Stimulated activated CD8-positive, alpha-beta memory T cell treated with anti-CD3 and anti-CD28 coated beads, Interleukin-4, amount 100 ng/mL, for 4 hours (primary cell): ENCODE results near the gene SPHK2.

Experiments
- DNase-seq, 2 donors: peaks; one replicate each; pipeline ENCODE4 v3.0.0-alpha.2; 2020; ENCODE audit warnings: low read depth in 2 of 2, low spot score in 1 of 2

Gene SPHK2

DNA sequence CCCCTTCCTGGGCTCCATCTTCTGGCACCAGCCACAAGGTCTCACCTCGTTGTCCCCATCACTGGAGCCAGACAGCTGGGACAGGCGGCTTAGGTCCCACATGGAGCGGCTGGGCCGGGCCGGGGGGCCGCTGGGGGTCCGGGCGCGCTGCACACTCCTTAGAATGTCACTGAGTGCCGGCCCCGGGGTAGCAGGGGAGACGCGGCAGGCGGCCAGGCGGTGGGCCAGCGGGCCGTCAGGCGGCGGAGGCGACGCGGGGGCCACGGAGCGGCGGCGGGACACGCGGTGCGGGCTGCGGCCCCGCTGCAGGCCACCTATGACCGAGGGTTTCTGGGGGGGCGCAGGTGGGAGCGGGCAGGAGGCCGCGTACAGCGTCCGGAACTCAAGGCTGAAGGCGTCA lies 15.9 kb upstream of the SPHK2 start:
- no peak for DNase-seq

DNA sequence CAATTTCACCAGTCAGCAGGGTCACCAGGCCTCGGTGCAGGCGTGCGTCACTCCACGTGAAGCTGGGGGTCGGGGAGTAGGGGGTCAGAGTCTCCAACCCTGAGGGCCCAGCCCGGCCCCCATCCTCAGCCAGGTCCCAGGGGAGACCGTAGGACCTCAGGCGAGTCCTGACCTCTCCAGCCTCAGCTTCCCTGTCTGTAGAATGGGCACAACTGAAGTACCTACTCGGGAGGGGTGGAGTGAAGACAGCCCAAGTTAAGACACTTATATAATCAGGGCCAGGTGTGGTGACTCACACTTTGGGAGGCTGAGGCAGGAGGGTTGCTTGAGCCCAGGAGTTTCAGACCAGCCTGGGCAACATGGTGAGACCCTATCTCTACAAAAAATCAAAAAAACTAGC lies 15.5 kb upstream of the SPHK2 start:
- DNase-seq: no peak

DNA sequence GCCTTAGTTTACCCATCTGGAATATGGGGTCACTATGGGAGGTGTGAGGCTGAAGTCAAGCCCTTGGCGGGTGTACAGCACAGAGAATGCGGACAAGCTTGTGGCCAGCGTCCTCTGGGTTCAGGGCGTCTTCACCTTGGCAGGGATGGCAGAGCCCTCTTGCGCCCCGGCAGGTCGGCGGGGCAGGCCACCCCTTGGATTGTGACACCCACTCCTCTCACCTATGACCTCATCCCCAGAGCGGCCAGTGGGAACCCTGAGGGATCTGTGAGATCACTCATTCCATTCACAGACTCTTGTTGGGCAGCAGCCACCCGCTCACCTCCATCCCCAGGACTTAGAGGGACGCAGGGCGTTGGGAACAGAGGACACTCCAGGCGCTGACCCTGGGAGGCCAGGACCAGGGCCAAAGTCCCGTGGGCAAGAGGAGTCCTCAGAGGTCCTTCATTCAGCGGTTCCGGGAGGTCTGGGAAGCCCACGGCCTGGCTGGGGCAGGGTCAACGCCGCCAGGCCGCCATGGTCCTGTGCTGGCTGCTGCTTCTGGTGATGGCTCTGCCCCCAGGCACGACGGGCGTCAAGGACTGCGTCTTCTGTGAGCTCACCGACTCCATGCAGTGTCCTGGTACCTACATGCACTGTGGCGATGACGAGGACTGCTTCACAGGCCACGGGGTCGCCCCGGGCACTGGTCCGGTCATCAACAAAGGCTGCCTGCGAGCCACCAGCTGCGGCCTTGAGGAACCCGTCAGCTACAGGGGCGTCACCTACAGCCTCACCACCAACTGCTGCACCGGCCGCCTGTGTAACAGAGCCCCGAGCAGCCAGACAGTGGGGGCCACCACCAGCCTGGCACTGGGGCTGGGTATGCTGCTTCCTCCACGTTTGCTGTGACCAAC lies 12.6 kb upstream of the SPHK2 start, which contains the start of gene SPACA4:
Gene SPACA4, plus strand, starts transcription at position 280 of the 896 bp plus-strand sequence. Its CDS starts 237 bp downstream, at position 517.
- no peak for DNase-seq

DNA sequence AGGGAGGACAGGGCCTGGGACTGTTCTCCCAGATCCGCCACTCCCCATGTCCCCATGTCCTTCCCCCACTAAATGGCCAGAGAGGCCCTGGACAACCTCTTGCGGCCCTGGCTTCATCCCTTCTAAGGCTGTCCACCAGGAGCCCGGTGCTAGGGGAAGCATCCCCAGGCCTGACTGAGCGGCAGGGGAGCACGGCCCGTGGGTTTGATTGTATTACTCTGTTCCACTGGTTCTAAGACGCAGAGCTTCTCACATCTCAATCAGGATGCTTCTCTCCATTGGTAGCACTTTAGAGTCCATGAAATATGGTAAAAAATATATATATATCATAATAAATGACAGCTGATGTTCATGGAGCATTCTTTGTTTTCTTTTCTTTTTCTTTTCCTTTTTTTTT lies 11.9 kb upstream of the SPHK2 start:
- no peak for DNase-seq

DNA sequence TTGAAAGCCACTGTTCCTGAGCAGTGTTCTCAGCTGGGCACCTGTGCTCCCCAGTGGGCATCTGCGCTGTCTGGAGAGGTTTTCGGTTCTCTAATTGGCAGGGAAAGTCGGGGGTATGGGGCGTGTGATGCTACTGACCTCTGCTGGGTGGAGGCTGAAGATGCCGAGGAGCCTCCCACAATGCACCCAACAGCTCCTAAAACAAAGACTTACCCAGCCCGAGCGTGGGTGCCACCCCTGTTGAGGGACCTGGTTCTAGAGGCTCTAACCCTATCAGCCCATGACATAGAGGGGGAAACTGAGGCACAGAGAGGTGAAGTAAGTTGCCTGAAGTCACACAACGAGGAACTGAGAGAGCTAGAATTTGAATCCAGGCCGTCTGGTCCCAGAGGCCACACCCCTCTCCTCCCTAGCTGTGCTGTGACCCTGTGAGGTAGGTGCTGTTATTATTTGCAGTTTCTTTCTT lies 10.5 kb upstream of the SPHK2 start:
- no peak for DNase-seq

DNA sequence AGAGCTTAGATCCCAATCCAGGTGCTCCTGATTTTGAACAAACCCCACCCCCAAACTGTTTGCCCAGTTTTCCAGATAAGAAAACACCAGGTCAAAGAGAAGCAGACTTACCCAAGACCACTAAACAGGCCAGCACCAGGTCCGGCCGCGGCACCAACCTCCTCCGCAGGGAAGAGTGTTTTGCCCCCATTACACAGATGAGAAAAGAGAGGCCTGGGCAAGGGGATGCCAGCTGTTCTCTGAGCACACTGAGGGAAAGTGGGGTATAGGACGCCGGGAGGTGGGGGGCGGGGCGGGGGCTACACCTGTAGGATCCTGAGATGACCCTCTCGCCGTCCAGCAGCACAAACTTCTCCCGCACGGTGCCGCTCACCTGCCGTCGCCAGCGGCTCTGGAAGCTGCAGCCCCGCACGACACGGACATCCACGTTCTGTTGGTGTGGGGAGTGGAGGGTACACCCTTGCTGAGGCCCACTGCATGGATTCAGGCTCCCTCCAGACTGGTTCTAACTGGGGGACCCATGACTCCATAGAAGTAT lies 9.7 kb upstream of the SPHK2 start:
- no peak for DNase-seq

DNA sequence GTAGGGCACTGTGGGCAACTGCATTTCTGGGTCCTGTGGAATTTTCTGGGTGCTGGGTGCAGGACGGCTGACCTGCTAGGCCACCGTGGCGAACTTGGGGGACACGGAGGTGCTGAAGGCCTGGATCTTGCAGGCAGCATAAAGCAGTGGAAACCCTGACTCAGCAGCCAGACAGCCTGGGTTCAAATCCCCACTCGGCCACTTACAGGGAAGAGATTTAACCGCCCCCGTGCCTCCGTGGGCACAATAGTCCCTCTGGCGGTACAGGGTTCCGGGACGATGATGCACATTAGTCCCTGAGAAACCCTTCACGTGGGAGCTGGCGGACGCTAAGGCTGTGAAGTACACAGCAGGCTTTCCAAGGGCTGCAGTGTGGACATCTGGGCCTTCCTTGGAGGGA lies 7.4 kb upstream of the SPHK2 start:
- DNase-seq: no peak

DNA sequence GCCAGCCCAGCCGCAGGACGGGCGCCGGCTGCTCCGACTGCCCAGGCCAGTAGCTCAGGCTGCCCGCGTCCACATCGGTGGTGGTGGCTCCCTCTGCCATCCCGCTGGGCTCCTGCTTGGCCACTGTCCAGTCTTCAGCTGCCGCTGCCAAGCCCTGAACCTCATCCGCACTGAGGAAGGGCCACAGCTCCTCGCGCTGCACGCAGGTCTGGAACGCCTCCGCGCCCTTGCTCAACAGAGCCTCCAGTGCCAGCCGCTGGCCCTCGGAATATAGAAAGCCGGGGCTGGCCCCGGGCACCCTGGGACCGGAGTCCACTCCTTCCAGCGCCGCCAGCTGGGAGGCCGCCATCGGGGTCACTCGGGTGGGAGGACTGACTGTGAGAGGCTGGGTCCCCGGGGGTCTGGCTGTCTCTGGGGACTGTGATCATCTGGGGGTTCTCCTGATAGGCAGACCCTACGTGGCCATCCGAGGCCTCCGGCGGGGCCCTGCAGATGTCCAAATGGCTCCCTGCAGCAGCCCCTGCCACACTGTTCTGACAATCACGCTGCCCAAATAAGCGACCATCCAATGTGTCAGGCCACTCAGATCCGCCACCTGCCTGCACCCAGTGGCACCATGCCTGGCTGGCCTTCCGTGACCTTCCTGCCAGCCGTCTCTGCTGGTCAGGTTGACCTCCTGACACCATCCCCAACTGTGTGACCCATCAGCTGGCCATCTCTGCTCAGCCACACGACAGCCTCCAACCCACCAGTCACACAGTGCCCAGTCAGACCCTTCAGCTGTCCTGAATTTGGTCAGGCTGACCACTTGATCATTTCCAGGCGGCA lies 6.1 kb upstream of the SPHK2 start:
- DNase-seq: no peak

DNA sequence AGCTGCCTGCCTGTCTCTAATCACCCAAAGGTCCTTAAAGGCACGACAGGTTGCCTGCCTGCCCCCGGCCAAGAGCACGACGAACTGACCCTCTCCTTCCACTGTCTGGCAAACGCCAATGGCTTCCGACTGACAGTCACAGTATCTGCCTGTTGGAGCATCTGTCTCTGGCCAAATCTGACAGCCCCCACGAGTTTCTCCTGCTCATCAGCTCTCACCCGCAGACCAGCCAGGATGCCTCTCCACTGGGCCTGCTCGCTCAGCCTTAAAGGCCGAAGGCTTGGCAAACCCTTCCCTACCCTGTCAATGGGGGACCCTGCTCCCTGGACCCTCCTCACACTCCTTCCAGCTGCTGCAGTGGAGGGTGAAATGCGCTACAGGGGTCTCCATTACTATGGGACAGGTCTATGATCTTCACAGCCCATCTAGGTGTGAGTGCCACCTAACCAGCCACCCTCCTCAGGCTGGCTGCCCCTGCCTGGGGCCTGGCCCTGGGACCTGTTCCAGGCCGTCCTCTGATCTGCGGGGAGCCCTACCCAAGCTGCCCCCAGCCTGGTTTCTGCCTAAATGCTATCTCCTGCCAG lies 5.4 kb upstream of the SPHK2 start:
- DNase-seq: no peak

DNA sequence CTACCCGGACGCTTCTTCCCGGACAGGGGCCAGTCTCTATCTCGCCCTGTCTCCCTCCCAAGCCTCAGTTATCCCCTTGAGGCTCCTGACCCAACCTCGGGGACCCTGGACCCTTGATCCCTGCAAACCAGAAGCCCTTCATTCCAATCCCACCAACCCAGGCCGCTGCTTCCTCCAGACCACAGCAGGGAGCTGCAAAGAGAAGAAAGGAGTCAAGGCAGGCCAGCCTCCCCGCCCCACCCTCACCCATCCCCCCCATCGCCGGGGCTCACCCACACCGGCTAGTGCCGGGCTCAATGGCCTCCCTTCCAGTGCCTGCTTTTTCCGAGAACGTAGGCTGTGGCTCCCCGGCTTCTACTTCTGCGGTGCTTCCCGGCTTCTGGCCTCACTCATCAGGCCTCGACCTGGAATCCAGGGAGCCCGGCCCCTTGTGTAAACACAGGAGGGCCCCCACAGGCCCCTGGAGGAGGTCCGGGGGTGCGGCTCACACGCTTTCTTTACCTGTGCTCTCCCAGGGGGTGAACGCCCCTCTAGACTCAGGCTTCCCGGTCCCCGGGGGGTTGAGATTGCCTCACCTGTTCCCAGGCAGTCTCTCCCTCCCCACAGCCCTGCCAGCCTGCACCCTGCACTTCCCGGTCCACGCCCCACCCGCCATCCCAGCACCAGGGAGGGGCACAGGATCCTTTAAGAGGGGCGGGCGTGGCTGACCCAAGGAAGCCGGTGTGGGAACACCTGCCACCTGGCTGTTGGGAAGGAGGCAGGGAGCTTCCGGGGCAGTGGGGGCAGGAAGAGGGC lies 4.7 kb upstream of the SPHK2 start, which contains the start of gene FAM83E:
Gene FAM83E, minus strand, starts transcription at position 641 of the 795 bp plus-strand sequence. CDS start 1,704 bp downstream, outside the sequence.
- DNase-seq: no peak

DNA sequence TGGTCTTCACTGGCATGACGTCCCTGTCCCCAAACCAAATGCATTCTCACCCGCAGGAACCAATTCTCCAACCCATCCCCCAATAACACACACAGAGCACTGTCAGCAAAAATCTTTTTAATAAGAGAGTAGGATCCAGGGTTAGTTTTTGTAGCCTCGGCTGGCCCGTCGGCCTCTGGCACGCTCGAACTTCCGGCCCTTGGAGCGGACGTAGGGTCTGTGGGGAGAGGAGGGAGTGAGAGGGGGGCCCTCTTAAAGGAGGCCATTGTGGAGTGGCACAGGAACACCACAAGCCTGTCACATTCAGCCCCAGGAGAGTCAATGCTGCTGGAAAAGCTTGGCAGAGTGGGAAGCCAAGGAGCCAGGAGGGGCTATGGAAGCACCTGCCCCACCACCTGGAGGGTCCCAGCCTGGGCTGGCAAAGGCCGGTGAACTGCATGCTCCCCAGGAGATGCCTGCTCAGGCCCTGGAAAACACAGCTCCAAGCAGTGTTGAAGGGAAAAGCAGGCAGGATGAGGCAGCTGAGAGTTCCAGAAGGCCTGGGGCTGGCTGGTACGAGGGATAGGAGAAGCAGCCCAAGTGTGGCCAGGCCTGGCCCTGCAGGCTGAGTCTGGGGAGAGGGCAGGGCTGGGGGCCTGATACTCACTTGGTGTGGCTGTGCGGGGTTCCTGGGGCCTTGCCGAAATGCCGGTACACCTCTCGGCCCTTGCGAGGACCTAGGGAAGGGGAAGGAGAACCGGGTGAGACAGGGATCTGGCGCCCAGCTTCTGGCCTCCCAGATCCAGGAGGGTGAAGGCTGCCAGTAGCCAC lies 3.9 kb upstream of the SPHK2 start:
- DNase-seq: no peak

DNA sequence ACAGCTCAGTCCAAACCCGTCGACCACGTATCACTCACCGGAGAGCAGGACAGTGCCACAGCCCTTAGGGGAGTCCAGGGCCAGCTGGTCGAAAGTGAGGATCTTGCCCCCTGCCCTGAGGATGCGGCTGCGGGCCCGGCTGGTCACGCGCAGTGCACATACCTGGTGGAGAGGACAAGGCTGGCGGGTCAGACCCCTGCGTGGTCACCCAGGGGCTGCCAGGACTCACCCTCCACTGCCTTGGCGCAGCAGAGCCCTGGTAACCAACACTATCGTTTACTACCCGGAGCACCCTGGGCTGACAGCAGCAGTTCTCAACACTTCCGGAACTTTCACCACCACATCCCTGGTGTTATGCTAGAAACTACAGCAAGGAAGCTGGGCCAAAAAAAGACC lies 3.3 kb upstream of the SPHK2 start:
- no peak for DNase-seq

DNA sequence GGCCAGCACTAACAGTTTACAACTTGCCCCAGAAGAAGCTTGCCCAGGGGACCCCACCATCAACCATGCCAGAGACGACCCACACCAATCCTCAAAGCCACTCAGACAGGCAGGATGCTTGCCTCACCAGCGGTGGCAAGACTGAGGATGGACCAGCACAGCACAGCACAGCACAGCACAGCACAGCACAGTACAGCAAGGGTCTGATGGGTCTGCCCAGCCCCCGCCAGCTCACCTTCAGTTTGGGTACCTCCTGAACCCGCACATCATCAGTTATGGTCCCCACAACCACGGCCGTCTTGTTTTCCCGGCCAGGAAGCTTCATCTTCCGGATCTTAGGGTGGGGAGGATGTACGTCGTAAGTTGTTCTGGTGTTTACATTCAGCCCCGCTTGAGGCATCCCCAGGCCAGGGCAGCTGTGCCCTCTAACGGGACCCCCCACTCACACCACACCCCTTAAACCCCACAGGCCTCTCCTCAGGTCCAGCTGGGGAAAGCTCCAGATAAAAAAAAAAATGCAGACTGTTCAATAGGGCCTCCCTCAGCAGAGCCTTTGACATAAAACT lies 2.7 kb upstream of the SPHK2 start:
- no peak for DNase-seq

DNA sequence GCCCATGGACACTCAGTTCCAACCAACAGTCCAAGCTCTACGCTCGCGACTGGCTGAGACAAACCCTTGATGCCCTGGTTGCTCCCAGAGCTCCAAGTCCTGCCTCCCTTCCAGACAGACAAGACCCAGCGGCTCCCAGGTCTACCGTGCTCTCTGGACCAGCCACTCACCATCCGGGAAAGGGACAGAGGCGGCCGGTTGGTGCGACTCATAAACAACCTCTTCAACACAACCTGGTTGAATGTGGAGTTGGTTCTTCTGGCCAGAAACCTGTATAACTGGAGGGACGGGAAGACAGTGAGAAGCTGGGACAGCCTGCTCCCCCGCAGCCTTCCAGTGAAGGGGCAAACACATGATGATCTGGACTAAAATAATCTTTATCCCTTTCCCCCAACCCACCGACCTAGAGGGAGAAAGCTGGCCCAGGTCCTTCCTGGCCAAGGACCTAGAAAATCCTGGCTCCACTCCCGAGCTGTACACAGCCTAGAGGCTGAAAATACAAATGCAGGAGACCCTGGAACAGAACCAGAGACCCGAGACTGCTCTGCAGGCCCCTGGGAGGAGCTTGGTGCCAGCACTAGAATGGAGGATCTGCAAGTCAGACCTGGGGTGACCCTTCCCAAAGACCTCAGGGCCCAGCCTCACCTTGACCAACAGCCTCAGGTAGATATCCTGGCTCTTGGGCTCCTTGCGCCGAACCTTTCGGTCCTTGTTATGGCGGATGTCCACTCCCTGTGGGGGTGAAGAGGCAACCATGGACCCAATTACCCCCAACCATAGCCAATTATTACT lies 2.0 kb upstream of the SPHK2 start:
- no peak for DNase-seq

DNA sequence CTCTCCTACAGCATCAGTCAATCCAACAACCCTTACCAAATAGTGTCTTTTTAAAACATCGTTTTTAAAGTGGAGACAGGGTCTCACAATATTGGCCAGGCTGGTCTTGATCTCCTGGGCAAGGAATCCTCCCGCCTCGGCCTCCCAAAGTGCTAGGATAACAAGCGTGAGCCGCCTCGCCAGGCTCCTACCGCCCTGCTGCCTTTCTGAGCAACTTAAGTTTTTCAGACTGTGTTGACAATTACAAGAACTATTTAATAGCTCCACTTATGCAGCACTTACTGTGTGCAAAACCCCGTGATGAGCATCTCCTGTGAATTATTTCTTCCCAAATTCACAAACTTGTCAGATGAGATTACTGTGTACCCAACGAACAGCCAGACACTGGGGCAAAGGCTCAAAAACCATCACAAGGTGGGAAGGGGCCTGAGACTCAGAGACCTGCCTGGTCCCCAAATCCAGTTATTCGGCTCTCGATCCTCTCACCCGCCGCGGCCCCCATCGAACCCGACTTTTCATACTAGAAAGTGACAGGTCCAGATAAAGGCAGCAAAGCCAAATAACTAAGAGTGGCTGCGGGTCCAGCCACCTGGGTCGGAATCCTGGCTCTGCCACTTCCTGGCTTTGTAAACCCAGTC lies 909 bp upstream of the SPHK2 start:
- DNase-seq: no peak

DNA sequence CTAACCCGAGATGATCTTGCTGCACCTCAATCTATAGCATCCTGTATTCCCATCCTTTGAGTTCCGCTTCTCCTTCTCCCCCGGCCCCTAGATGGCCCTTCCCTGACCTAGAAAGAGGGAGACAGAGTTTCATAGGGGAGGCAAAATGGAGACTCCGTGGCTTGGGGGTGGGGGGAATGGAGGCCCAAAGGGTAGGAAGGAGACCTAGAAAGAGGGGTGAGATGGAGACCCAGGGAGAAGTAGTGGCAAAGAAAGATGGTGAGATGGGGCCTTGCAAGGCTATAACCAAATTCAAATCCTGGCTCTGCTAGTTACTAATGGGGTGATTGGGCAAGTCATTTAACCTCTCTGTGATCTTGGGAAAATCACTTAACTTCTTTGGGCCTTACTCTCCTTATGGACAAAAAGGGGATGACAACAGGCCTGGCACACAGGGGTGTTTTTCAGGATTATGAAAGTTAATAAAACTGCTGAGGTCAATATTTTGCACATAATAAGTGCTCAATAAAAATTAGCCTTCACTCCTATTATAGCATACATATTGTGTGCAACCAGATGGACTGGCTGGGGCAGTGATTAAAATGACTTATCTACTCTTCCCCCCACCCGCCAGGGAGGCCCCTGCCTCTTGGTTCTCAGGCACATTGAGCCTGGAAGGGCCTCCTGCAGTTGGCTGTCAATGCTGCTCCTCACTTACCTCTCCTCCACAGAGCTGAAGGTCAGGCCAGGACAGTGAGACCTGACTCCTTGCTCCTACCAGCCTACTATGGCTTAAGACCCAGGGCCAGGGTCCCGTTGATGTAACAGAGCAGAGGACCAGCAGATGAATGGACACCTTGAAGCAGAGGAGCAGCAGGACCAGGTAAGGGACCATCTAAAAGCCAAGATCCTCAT lies 633 bp downstream of the SPHK2 start:
- no peak for DNase-seq

DNA sequence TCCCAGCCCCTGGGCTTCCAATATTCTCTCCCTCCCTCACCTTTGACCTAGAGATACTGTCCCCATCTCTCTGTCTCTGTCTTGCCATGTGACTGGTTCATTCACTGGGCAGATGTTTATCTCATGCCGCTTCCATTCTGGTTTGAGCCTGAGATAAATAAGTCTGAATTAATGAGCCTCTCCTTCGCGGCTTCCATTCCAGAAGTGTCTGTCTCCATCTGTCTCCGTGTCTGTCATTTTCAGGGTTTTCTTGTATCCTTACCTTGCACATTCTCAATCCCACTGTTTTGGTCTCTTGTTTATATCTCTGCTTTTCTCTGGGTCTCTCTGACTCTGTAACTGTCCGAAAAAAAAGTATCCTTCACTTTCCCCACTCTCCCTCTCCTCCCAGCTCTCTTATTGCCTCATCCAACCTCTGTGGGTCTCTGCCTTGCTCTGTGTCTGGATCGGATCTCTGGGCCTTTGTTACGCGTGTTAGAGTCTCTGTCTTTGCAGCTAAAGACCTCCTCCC lies 4.3 kb downstream of the SPHK2 start:
- no peak for DNase-seq
